Smooth muscle cell (in vitro differentiated cells): Measurements from ENCODE around the gene NAT14. TPM values are rescaled to one million over a fixed set of nuclear protein-coding genes. Genes with fewer than 3 reads are reported as not detected.

Experiments used
- DNase-seq: peaks from one replicate; lab custom pipeline; 2025; ENCODE audit not compliant: unreplicated experiment; lab: John Stamatoyannopoulos, UW
- H2AFZ ChIP-seq: fragments of 200-600 bp; sonication (generic); 2 replicates; pipeline ENCODE4 v1.6.0; 2016; ENCODE audit warnings: antibody characterized with exemption, low read depth, mild to moderate bottlenecking
- H3F3A ChIP-seq: fragments of 200-600 bp; sonication (generic); 2 replicates; pipeline ENCODE4 v1.6.0; 2017; ENCODE audit warnings: antibody characterized with exemption, low read depth
- H3K27ac ChIP-seq: fragments of 200-600 bp; sonication (generic); 2 replicates; pipeline ENCODE4 v1.5.1; 2016; ENCODE audit warnings: low read depth, mild to moderate bottlenecking
- H3K27me3 ChIP-seq: fragments of 200-600 bp; sonication (generic); 2 replicates; pipeline ENCODE4 v1.6.1; 2016; ENCODE audit warnings: low read depth, mild to moderate bottlenecking
- H3K36me3 ChIP-seq: fragments of 200-600 bp; sonication (generic); 2 replicates; pipeline ENCODE4 v1.5.1; 2016; ENCODE audit warnings: low read depth
- H3K4me1 ChIP-seq: fragments of 200-600 bp; sonication (generic); 2 replicates; pipeline ENCODE4 v1.5.1; 2016; ENCODE audit warnings: low read depth
- H3K4me2 ChIP-seq: fragments of 200-600 bp; sonication (generic); 2 replicates; pipeline ENCODE4 v1.6.0; 2016; ENCODE audit warnings: mild to moderate bottlenecking
- H3K4me3 ChIP-seq: fragments of 200-600 bp; sonication (generic); 2 replicates; pipeline ENCODE4 v1.5.1; 2016; ENCODE audit warnings: mild to moderate bottlenecking
- H3K79me2 ChIP-seq: fragments of 200-600 bp; sonication (generic); 2 replicates; pipeline ENCODE4 v1.6.0; 2016; ENCODE audit warnings: low read depth, mild to moderate bottlenecking
- H3K9ac ChIP-seq: fragments of 200-600 bp; sonication (generic); 2 replicates; pipeline ENCODE4 v1.6.0; 2016; ENCODE audit warnings: low read depth
- H3K9me3 ChIP-seq: fragments of 200-600 bp; sonication (generic); replicated peaks from 2 replicates; pipeline ENCODE4 v1.5.1; 2016; ENCODE audit warnings: low read depth
- H4K20me1 ChIP-seq: fragments of 200-600 bp; sonication (generic); 2 replicates; pipeline ENCODE4 v1.6.0; 2016; ENCODE audit warnings: low read depth
- CTCF ChIP-seq: fragments of 200-600 bp; sonication (generic); IDR thresholded peaks from 2 replicates; pipeline ENCODE4 v1.5.1; 2017; ENCODE audit warnings: borderline replicate concordance, mild to moderate bottlenecking, antibody characterized with exemption; ENCODE audit not compliant: insufficient read depth, poor library complexity, severe bottlenecking
- WGBS: methylation state at CpG from one replicate; pipeline ENCODE4 v1.1.7; 2016; ENCODE audit warnings: low lambda C conversion rate; 5-methylcytosine and 5-hydroxymethylcytosine counted together
- polyA plus RNA-seq: library from polyadenylated mRNA; unstranded; fragments of >200 nt; fragmentation: Nextera tagmentation; extraction: Ambion mirVana; gene quantifications from 2 replicates; pipeline ENCODE4 v1.2.1, GENCODE V29; 2016
- total RNA-seq: library from RNA; depleted of rRNA; stranded (reverse); fragments of >200 nt; gene quantifications from 2 replicates; pipeline ENCODE4 v1.2.3, GENCODE V29; 2014

NAT14 gene
- total and polyA plus RNA-seq, 2 experiments from 2014 or later, result 14.3 to 67.5 TPM

- no peak overlapping the region for H3K4me2 ChIP-seq
- WGBS, result 84% methylated on average over 19 of the region's 19 CpGs
- no peaks in the 10 kb centered on the region for H3F3A ChIP-seq
- no peak overlapping the region for H3K9ac ChIP-seq
- no peaks in the 10 kb centered on the region for H4K20me1 ChIP-seq
- no peak overlapping the region for H2AFZ ChIP-seq
- no peak for TF ChIP-seq CTCF
- H3K79me2 ChIP-seq, result peaks cover 19% of the 10 kb centered on the region
- H3K9me3 ChIP-seq, result no peaks in the 10 kb centered on the region
- no peaks in the 10 kb centered on the region for H3K27me3 ChIP-seq
- H3K4me3 ChIP-seq, result no peak overlapping the region
- no peaks in the 10 kb centered on the region for H3K36me3 ChIP-seq
- peaks cover 16% of the 10 kb centered on the region for H3K4me1 ChIP-seq
- H3K27ac ChIP-seq, result peak overlapping the region; percentile 47
- no peak for DNase-seq
Observed at GRCh38 chr19:55474269-55475265, 10.4 kb upstream of the NAT14 start.

- TF ChIP-seq CTCF, result no peak
- Histone ChIP-seq H3K36me3 (no peaks in the 10 kb centered on the region), H3K4me3 (peak within 1 kb of the TSS; percentile 67), H2AFZ (peak within 1 kb of the TSS; percentile 89), H3K9ac (peak within 1 kb of the TSS; percentile 82), H4K20me1 (no peaks in the 10 kb centered on the region), H3K4me1 (peaks cover 16% of the 10 kb centered on the region), H3F3A (no peaks in the 10 kb centered on the region), H3K9me3 (no peaks in the 10 kb centered on the region), H3K4me2 (peak within 1 kb of the TSS; percentile 83), H3K27ac (peak within 1 kb of the TSS; percentile 89), H3K27me3 (no peaks in the 10 kb centered on the region), H3K79me2 (peaks cover 19% of the 10 kb centered on the region)
- WGBS, result 2% methylated on average over 48 of the region's 61 CpGs
- DNase-seq, result peak; percentile 96
Observed at GRCh38 chr19:55476100-55476775, 8.8 kb upstream of the NAT14 start, which contains the start of gene ZNF628. Gene ZNF628, plus strand, starts transcription at chr19:55476617. Its CDS starts 3,294 bp downstream, at chr19:55479911.

- peak overlapping the region; percentile 67 for H3K4me3 ChIP-seq
- H3K79me2 ChIP-seq, result peaks cover 19% of the 10 kb centered on the region
- H3K27me3 ChIP-seq, result no peaks in the 10 kb centered on the region
- H3K4me1 ChIP-seq, result peaks cover 16% of the 10 kb centered on the region
- no peak for TF ChIP-seq CTCF
- 94% methylated on average over 13 of the region's 13 CpGs for WGBS
- H3K36me3 ChIP-seq, result no peaks in the 10 kb centered on the region
- no peak for DNase-seq
- H4K20me1 ChIP-seq, result no peaks in the 10 kb centered on the region
- no peaks in the 10 kb centered on the region for H3F3A ChIP-seq
- H3K27ac ChIP-seq, result no peak overlapping the region
- H3K9ac ChIP-seq, result no peak overlapping the region
- H3K9me3 ChIP-seq, result no peaks in the 10 kb centered on the region
- H2AFZ ChIP-seq, result no peak overlapping the region
- peak overlapping the region; percentile 83 for H3K4me2 ChIP-seq
Observed at GRCh38 chr19:55477905-55478304, 7.1 kb upstream of the NAT14 start.
